ENCODE data around the gene HIVEP3. TPM values are rescaled to one million over a fixed set of nuclear protein-coding genes. Genes with fewer than 3 reads are reported as not detected.

The HIVEP3 gene
- polyA plus RNA-seq, 1 donor (not counting 4 experiments of a cell fraction or from before 2014, with no cell fraction given) = 1.1 TPM

DNA sequence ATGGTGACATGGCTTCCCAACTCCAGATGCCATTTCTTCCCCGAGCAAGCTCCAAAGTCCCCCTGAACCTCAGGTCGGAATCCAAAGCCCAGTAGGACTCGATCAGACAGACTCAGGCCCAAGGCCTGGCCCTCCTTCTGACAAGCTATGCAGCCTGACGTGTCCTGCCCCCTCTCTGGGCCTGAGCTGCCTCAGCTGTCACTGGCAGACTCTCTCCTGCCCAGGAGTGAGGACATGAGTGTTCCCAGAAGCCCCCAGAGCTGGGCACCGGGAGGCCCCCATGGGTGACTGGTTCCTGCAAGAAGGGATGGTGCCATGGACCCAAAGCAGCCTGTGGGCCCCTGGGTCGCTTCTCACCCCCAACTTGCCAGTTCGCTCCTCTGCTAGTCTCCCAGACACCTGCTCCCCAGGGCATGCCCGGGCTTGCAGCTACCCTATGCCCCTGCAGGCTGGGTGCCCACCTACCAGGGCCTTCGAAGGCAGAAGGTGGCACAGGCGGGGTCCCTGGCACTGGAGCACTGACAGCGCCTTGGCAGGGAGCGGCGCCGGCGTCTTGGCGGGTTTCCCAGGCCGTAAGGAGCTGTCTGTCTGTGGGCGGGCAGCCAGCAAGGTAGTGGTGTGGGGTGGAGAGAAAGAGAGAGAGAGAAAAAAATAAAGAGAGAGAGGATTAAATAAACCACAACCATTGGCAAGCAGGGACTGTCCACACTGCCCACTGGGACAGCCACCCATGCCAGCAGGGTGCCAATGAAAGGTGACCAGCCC, 436.5 kb downstream of the HIVEP3 start:
- dilution Hi-C loops (cut with MboI; ENCODE audit: extremely low pct_ligation_motif_present, low sequenced_read_pairs) = no loop called here
- H3K9ac ChIP-seq (ENCODE audit: control insufficient read depth, extremely low read depth, insufficient read depth, low read length) = peak overlapping the region; percentile 25
- H3K9me3 ChIP-seq (ENCODE audit: control insufficient read depth, low read depth, low read length) = no peaks in the 10 kb centered on the region
- no peaks in the 10 kb centered on the region for H4K20me1 ChIP-seq (ENCODE audit: control insufficient read depth, extremely low read depth, insufficient read depth, low read length)
- H3K36me3 ChIP-seq (ENCODE audit: control insufficient read depth in 2 of 2, extremely low read depth in 1 of 2, insufficient read depth in 2 of 2, low read length in 2 of 2) = no peaks in the 10 kb centered on the region
- peak overlapping the region; percentile 66 for H3K4me2 ChIP-seq (ENCODE audit: control insufficient read depth, extremely low read depth, insufficient read depth, low read depth, low read length)
- no peaks in the 10 kb centered on the region for H3K27me3 ChIP-seq (ENCODE audit: control insufficient read depth, extremely low read depth, insufficient read depth, low read length)
- H3K4me3 ChIP-seq (ENCODE audit: control insufficient read depth in 2 of 3, extremely low read depth in 1 of 3, insufficient read depth in 2 of 3, low read depth in 1 of 3, low read length in 3 of 3) = no peak overlapping the region
- H3K79me2 ChIP-seq (ENCODE audit: control insufficient read depth, insufficient read depth, low read length) = no peaks in the 10 kb centered on the region
- H3K9me1 ChIP-seq (ENCODE audit: control insufficient read depth, extremely low read depth, insufficient read depth, low read length) = no peaks in the 10 kb centered on the region
- H3K4me1 ChIP-seq (ENCODE audit: control insufficient read depth, extremely low read depth, insufficient read depth, low read length) = peaks cover 37% of the 10 kb centered on the region
- TF ChIP-seq, protein P1, sequence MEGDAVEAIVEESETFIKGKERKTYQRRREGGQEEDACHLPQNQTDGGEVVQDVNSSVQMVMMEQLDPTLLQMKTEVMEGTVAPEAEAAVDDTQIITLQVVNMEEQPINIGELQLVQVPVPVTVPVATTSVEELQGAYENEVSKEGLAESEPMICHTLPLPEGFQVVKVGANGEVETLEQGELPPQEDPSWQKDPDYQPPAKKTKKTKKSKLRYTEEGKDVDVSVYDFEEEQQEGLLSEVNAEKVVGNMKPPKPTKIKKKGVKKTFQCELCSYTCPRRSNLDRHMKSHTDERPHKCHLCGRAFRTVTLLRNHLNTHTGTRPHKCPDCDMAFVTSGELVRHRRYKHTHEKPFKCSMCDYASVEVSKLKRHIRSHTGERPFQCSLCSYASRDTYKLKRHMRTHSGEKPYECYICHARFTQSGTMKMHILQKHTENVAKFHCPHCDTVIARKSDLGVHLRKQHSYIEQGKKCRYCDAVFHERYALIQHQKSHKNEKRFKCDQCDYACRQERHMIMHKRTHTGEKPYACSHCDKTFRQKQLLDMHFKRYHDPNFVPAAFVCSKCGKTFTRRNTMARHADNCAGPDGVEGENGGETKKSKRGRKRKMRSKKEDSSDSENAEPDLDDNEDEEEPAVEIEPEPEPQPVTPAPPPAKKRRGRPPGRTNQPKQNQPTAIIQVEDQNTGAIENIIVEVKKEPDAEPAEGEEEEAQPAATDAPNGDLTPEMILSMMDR (optimal IDR thresholded peaks at IDR 0.05 in 1 of 3, IDR thresholded peaks at IDR 0.05 in 1 of 3, conservative IDR thresholded peaks at IDR 0.05 in 1 of 3; ENCODE audit: extremely low read depth in 1 of 3, insufficient read depth in 2 of 3, low read length in 3 of 3) = no peak
- TF ChIP-seq EZH2 (IDR thresholded peaks at IDR 0.05; ENCODE audit: low read length) = no peak
- no peak overlapping the region for H2AFZ ChIP-seq (ENCODE audit: control insufficient read depth, low read length)
- FAIRE-seq = no peak
- no peak overlapping the region for H3K27ac ChIP-seq (ENCODE audit: control insufficient read depth, insufficient read depth, low read length)
- DNase-seq (ENCODE audit: low read depth, low spot score) = no peak

DNA sequence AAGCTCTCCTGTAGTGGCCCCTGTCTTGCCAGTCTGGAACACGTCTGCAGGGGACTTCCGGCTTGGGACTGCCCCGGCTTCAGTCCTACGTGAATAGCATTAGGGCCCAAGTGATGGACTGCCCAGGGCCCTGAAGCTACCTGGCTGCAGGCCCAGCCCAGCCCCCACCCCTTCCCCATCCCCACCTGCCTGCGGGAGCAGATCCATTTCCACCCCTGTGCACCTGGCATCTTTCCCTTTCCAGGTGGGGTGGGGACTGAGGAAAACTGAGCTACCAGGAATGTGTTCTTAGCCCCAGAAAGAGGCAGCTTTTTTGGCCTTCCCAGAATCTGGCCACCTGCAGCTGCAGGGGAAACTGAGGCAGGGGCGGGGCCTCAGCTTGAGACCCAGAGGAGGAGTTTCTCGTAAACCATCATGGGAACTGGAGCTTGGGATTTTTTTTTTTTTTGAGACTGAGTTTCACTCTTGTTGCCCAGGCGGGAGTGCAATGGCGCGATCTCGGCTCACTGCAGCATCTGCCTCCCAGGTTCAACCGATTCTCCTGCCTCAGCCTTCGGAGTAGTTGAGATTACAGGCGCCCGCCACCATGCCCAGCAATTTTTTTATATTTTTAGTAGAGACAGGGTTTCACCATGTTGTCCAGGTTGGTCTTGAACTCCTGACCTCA, 437.5 kb downstream of the HIVEP3 start:
- no peak for FAIRE-seq
- no peaks in the 10 kb centered on the region for H3K9me3 ChIP-seq (ENCODE audit: control insufficient read depth, low read depth, low read length)

More for the DNA sequence above, 437.5 kb downstream of the HIVEP3 start:
- Histone ChIP-seq H3K4me1 (ENCODE audit: control insufficient read depth, extremely low read depth, insufficient read depth, low read length) (peaks cover 37% of the 10 kb centered on the region), H3K27me3 (ENCODE audit: control insufficient read depth, extremely low read depth, insufficient read depth, low read length) (no peaks in the 10 kb centered on the region), H3K36me3 (ENCODE audit: control insufficient read depth in 2 of 2, extremely low read depth in 1 of 2, insufficient read depth in 2 of 2, low read length in 2 of 2) (no peaks in the 10 kb centered on the region), H3K79me2 (ENCODE audit: control insufficient read depth, insufficient read depth, low read length) (no peaks in the 10 kb centered on the region), H3K4me2 (ENCODE audit: control insufficient read depth, extremely low read depth, insufficient read depth, low read depth, low read length) (no peak overlapping the region), H3K27ac (ENCODE audit: control insufficient read depth, insufficient read depth, low read length) (no peak overlapping the region), H3K9me1 (ENCODE audit: control insufficient read depth, extremely low read depth, insufficient read depth, low read length) (no peaks in the 10 kb centered on the region), H2AFZ (ENCODE audit: control insufficient read depth, low read length) (no peak overlapping the region), H4K20me1 (ENCODE audit: control insufficient read depth, extremely low read depth, insufficient read depth, low read length) (no peaks in the 10 kb centered on the region), H3K9ac (ENCODE audit: control insufficient read depth, extremely low read depth, insufficient read depth, low read length) (no peak overlapping the region), H3K4me3 (ENCODE audit: control insufficient read depth in 2 of 3, extremely low read depth in 1 of 3, insufficient read depth in 2 of 3, low read depth in 1 of 3, low read length in 3 of 3) (no peak overlapping the region)
- no peak for DNase-seq (ENCODE audit: low read depth, low spot score)
- TF ChIP-seq, protein P1 (optimal IDR thresholded peaks at IDR 0.05 in 1 of 3, IDR thresholded peaks at IDR 0.05 in 1 of 3, conservative IDR thresholded peaks at IDR 0.05 in 1 of 3; ENCODE audit: extremely low read depth in 1 of 3, insufficient read depth in 2 of 3, low read length in 3 of 3) = no peak
- TF ChIP-seq EZH2 (IDR thresholded peaks at IDR 0.05; ENCODE audit: low read length) = no peak
- dilution Hi-C loops (cut with MboI; ENCODE audit: extremely low pct_ligation_motif_present, low sequenced_read_pairs) = no loop called here

All from keratinocyte (primary cell).